Renal pelvis (tissue), 3 donors: Measurements from ENCODE around the gene KIFC1. TPM values are rescaled to one million over a fixed set of nuclear protein-coding genes. Genes with fewer than 3 reads are reported as not detected.

Experiments
- polyA plus RNA-seq, 3 donors: library from polyadenylated mRNA; unstranded; fragments of 120-200 nt; gene quantifications; one replicate each; pipeline ENCODE4 v1.2.1, GENCODE V29; 2013; ENCODE audit not compliant: insufficient read length in 3 of 3

KIFC1 gene
- polyA plus RNA-seq, 3 donors: 42.2 to 54.6 (median 43.3) TPM

Other genes starting within 250 kb of the KIFC1 start
- gene COL11A2, start 199.4 kb upstream of the KIFC1 start, polyA plus RNA-seq: 1 to 10 TPM; 4.8 to 7.7 (median 5.8) TPM
- 10 to 100 TPM; 58.1 to 67.5 (median 61.9) TPM for gene RXRB, start 191.2 kb upstream of the KIFC1 start, polyA plus RNA-seq
- gene SLC39A7, start 191.0 kb upstream of the KIFC1 start, polyA plus RNA-seq: 100 to 1,000 TPM; 104 to 127 (median 121) TPM
- 10 to 100 TPM; 28.0 to 31.6 (median 31.2) TPM for gene HSD17B8, start 187.2 kb upstream of the KIFC1 start, polyA plus RNA-seq
- 10 to 100 TPM; 61.9 to 65.3 (median 61.9) TPM for gene RING1, start 183.3 kb upstream of the KIFC1 start, polyA plus RNA-seq
- 10 to 100 TPM; 71.3 to 95.2 (median 91.5) TPM for gene VPS52, start 119.9 kb upstream of the KIFC1 start, polyA plus RNA-seq
- gene RPS18, start 119.7 kb upstream of the KIFC1 start, polyA plus RNA-seq: 1,000 to 10,000 TPM; 3,032 to 3,633 (median 3,084) TPM
- 1 to 10 TPM; 5.2 to 5.9 (median 5.3) TPM for gene B3GALT4, start 114.7 kb upstream of the KIFC1 start, polyA plus RNA-seq
- 10 to 100 TPM; 70.0 to 73.9 (median 70.6) TPM for gene WDR46, start 102.6 kb upstream of the KIFC1 start, polyA plus RNA-seq
- gene PFDN6, start 102.2 kb upstream of the KIFC1 start, polyA plus RNA-seq: 10 to 100 TPM; 74.9 to 83.0 (median 75.8) TPM
- 100 to 1,000 TPM; 121 to 133 (median 130) TPM for gene RGL2, start 92.9 kb upstream of the KIFC1 start, polyA plus RNA-seq
- 10 to 100 TPM; 34.8 to 50.6 (median 50.2) TPM for gene TAPBP, start 77.7 kb upstream of the KIFC1 start, polyA plus RNA-seq
- 10 to 100 TPM; 26.1 to 27.5 (median 26.2) TPM for gene ZBTB22, start 74.1 kb upstream of the KIFC1 start, polyA plus RNA-seq
- gene DAXX, start 68.9 kb upstream of the KIFC1 start, polyA plus RNA-seq: 10 to 100 TPM; 57.2 to 64.0 (median 58.2) TPM
- gene PHF1, start 19.2 kb downstream of the KIFC1 start, polyA plus RNA-seq: 10 to 100 TPM; 68.7 to 82.5 (median 74.8) TPM
- 100 to 1,000 TPM; 225 to 264 (median 238) TPM for gene CUTA, start 26.3 kb downstream of the KIFC1 start, polyA plus RNA-seq
- gene SYNGAP1, start 28.2 kb downstream of the KIFC1 start, polyA plus RNA-seq: 10 to 100 TPM; 31.5 to 40.8 (median 37.8) TPM
- gene ZBTB9, start 62.8 kb downstream of the KIFC1 start, polyA plus RNA-seq: 10 to 100 TPM; 13.7 to 16.4 (median 14.9) TPM
- 10 to 100 TPM; 22.5 to 26.1 (median 25.3) TPM for gene BAK1, start 188.5 kb downstream of the KIFC1 start, polyA plus RNA-seq
- 1 to 10 TPM; 8.2 to 9.1 (median 8.2) TPM for gene ITPR3, start 229.5 kb downstream of the KIFC1 start, polyA plus RNA-seq